Measurements from ENCODE around the gene PHKG1. TPM values are rescaled to one million over a fixed set of nuclear protein-coding genes. Genes with fewer than 3 reads are reported as not detected.
A peak's percentile ranks its signal among the peaks of the same experiment; 100 is the strongest.

PHKG1 gene
- total RNA-seq, 1 experiment from 2014 or later, result not detected

GRCh38 chr7:56053993-56054392 is 38.8 kb downstream of the PHKG1 start:
- H3K9me3 Mint-ChIP-seq, result no peaks in the 10 kb centered on the region
- peaks cover 63% of the 10 kb centered on the region for H3K36me3 Mint-ChIP-seq
- ATAC-seq (no peak), DNase-seq (ENCODE audit: low spot score) (no peak)
- H3K4me3 Mint-ChIP-seq, result peak overlapping the region; percentile 27; the same call in 1 of the 2 replicates
- H3K4me1 Mint-ChIP-seq, result peaks cover 17% of the 10 kb centered on the region
- no peaks in the 10 kb centered on the region for H3K27me3 Mint-ChIP-seq (ENCODE audit: low read depth)
- peak overlapping the region; percentile 80; the same call in 1 of the 2 replicates for H3K27ac Mint-ChIP-seq
- TF ChIP-seq PRRX2 (CRISPR knock-in tag; IDR thresholded peaks at IDR 0.05), result no peak
- no peak for TF ChIP-seq ATF1 (CRISPR knock-in tag; IDR thresholded peaks at IDR 0.05)
- POLR2A ChIA-PET, result interaction anchor here (1.2 kb wide), 1 partner anchor 20 kb away, joined by 4 read pairs; no protein-coding TSS in a partner anchor
- CTCF ChIA-PET, result interaction anchor here (0.6 kb wide), 1 partner anchor 10 kb away, joined by 3 read pairs; no protein-coding TSS in a partner anchor

GRCh38 chr7:56053379-56053778 is 39.4 kb downstream of the PHKG1 start:
- ChIA-PET CTCF (interaction anchor here (0.6 kb wide), 1 partner anchor 11 kb away, joined by 3 read pairs; no protein-coding TSS in a partner anchor), POLR2A (interaction anchor here (1.2 kb wide), 1 partner anchor 19 kb away, joined by 4 read pairs; no protein-coding TSS in a partner anchor)
- peak overlapping the region; percentile 76; the same call in 1 of the 2 replicates for H3K27ac Mint-ChIP-seq
- H3K27me3 Mint-ChIP-seq (ENCODE audit: low read depth), result no peaks in the 10 kb centered on the region
- H3K9me3 Mint-ChIP-seq, result no peaks in the 10 kb centered on the region
- peak overlapping the region; percentile 96 for H3K4me3 Mint-ChIP-seq
- ATAC-seq (no peak), DNase-seq (ENCODE audit: low spot score) (no peak)
- H3K4me1 Mint-ChIP-seq, result peaks cover 17% of the 10 kb centered on the region
- no peak for TF ChIP-seq JUN (CRISPR knock-in tag; IDR thresholded peaks at IDR 0.05)
- TF ChIP-seq ZNF232 (CRISPR knock-in tag; IDR thresholded peaks at IDR 0.05), result no peak
- TF ChIP-seq ZNF317 (CRISPR knock-in tag; IDR thresholded peaks at IDR 0.05; ENCODE audit: borderline replicate concordance, low read depth), result no peak
- TF ChIP-seq CREM (CRISPR knock-in tag; IDR thresholded peaks at IDR 0.05), result no peak
- TF ChIP-seq ATF6 (CRISPR knock-in tag; IDR thresholded peaks at IDR 0.05), result no peak
- TF ChIP-seq NR1H2 (CRISPR knock-in tag; IDR thresholded peaks at IDR 0.05), result no peak
- TF ChIP-seq, protein P1, sequence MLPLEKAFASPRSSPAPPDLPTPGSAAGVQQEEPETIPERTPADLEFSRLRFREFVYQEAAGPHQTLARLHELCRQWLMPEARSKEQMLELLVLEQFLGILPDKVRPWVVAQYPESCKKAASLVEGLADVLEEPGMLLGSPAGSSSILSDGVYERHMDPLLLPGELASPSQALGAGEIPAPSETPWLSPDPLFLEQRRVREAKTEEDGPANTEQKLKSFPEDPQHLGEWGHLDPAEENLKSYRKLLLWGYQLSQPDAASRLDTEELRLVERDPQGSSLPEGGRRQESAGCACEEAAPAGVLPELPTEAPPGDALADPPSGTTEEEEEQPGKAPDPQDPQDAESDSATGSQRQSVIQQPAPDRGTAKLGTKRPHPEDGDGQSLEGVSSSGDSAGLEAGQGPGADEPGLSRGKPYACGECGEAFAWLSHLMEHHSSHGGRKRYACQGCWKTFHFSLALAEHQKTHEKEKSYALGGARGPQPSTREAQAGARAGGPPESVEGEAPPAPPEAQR (CRISPR knock-in tag; IDR thresholded peaks at IDR 0.05), result no peak
- TF ChIP-seq ZBTB21 (CRISPR knock-in tag; IDR thresholded peaks at IDR 0.05; ENCODE audit: borderline replicate concordance), result no peak
- TF ChIP-seq AR (CRISPR knock-in tag; IDR thresholded peaks at IDR 0.05), result no peak
- TF ChIP-seq, protein P2, sequence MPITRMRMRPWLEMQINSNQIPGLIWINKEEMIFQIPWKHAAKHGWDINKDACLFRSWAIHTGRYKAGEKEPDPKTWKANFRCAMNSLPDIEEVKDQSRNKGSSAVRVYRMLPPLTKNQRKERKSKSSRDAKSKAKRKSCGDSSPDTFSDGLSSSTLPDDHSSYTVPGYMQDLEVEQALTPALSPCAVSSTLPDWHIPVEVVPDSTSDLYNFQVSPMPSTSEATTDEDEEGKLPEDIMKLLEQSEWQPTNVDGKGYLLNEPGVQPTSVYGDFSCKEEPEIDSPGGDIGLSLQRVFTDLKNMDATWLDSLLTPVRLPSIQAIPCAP (CRISPR knock-in tag; IDR thresholded peaks at IDR 0.05), result no peak
- no peak for TF ChIP-seq RELA (CRISPR knock-in tag; IDR thresholded peaks at IDR 0.05; ENCODE audit: borderline replicate concordance)
- no peak for TF ChIP-seq MXD4 (CRISPR knock-in tag; IDR thresholded peaks at IDR 0.05; ENCODE audit: borderline replicate concordance)
- no peak for TF ChIP-seq HMGA2 (CRISPR knock-in tag; IDR thresholded peaks at IDR 0.05)
- TF ChIP-seq EMX1 (CRISPR knock-in tag; IDR thresholded peaks at IDR 0.05), result no peak
- no peak for TF ChIP-seq PRDM15 (CRISPR knock-in tag; IDR thresholded peaks at IDR 0.05)
- peaks cover 58% of the 10 kb centered on the region for H3K36me3 Mint-ChIP-seq

Data from WTC11 (cell line).